ENCODE measurements around the gene ANKDD1B.

ANKDD1B gene

DNA sequence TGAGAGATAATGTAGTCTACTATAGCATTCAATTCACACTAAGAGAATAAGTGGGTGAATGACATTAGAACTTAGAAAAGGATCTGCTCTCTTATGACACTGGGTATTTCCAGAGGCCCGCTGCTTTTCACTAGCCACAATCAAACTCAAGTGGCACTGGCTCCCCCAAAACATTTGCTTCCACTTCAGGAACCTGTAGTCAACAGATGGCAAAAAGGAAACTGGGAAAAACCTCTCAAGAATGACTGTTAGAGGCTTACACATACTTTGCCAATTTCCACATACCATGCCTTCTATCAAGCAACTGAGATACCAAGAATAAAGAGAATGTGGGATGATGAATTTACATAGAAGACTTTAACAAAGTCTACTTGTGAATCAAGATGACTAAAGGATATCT lies 94.8 kb downstream of the ANKDD1B start:
- no peak for DNase-seq (ENCODE audit: low read depth)

DNA sequence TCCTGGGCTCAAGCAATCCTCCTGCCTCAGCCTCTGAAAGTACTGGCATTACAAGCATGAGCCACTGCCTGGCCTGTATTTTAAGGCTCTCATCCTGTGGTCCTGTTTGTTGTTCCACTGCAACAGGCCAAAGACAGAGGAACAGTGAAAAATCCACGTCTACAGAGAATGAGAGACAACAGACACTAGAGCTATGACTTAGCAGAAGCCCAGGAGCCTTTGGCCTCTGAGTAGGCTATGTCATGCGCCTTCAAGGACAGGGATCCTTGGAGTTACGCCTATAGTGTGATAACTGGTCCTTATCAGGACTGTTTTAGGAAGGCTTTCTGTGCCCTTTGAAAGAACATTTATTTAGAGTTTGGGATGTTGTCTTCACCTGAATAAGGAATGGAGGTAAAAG lies 95.5 kb downstream of the ANKDD1B start:
- no peak for DNase-seq (ENCODE audit: low read depth)

DNA sequence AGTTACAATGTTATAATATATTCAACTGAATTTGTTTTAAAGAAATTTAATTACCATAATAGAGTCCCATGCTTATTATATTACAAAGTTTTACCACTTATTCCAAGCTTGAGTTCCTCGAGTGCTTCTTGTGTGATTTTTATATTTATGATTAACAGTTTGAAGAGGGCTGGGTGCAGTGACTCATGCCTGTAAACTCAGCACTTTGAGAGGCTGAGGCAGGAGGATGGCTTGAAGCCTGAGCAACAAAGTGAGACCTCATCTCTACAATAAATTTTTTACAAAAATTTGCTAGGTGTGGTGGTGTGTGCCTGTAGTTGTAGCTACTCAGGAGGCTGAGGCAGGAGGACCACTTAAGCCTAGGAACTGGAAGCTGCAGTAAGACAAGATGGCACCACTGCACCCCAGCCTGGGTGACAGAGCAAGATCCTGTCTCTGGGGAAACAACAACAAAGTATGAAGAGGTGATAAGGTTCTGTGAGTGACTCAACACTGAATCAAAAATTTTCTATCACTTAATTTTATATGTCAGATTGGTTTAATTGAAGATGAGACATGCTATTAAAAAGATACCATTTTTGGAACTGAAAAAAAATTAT lies 96.8 kb downstream of the ANKDD1B start:
- no peak for DNase-seq (ENCODE audit: low read depth)

DNA sequence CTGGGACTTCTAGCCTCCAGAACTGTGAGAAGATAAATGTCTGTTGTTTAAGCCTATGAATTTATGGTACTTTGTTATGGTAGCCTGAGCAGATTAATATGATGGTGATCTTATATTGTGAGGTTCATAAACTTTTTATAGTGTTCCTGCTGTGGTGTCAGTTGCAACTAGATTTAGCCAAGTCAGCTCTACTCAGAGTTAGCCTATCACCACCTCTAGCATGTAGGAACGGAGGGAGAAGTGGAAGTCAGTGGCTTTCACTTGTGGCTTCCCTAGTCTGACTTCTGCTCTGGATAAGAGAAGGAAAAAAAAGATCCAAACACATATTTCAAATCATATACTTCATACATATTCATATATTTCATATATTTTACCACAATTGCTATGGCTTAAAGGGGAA lies 99.4 kb downstream of the ANKDD1B start:
- no peak for DNase-seq (ENCODE audit: low read depth)

DNA sequence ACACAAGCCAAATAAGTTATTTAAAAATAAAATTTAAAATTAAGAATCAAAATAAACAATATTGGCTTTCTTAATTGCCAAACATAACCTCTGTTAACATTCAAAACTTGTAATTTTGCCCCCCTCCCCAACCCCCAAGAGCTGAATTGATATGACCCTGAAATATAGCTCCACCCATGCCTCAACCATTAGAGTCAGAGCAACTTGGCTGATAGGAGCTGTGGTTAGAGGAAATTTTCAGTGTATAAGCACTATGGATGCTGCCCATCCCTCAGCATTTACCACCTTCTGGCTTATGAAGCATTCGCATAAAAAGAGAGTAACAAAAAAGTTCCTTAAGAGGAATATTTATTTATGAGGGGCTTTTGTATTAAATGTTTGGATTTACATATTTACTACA lies 99.9 kb downstream of the ANKDD1B start:
- DNase-seq (ENCODE audit: low read depth): no peak

DNA sequence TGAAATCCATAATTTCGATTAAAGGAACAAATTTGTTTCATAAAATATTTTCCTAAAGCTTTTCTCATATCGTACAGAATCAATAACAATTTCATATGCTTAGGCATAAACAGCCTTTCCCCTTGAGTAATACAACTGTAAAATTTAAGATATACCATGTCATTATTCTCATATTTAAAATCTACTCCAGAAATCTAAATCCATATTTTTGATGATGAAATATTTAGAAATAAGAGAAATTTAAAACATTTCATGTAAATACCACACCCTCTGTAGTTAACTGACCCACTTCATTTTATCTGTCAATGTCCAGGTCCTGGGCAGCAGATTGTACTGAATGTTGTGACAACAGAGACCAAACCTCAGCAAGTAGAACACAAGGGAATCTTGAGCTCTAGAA lies 100.8 kb downstream of the ANKDD1B start:
- no peak for DNase-seq (ENCODE audit: low read depth)

DNA sequence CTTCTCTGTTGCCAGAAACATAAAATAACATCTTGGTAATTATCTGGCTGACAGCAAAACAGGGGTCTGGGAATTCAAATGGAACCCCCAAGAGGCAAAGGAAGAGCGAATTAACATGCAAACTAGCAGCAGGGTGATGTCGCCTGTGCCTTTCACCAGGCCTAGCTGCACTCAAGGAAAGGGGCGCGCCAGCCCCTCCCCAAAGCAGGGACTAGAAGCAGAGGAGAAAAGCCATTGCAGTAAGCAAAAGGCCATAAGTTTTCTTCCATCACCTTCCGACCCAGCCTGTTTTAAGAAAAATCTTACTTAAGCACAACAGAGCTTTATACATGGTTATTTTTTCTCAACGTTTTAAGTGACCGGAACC lies 105.4 kb downstream of the ANKDD1B start:
- no peak for DNase-seq (ENCODE audit: low read depth)

DNA sequence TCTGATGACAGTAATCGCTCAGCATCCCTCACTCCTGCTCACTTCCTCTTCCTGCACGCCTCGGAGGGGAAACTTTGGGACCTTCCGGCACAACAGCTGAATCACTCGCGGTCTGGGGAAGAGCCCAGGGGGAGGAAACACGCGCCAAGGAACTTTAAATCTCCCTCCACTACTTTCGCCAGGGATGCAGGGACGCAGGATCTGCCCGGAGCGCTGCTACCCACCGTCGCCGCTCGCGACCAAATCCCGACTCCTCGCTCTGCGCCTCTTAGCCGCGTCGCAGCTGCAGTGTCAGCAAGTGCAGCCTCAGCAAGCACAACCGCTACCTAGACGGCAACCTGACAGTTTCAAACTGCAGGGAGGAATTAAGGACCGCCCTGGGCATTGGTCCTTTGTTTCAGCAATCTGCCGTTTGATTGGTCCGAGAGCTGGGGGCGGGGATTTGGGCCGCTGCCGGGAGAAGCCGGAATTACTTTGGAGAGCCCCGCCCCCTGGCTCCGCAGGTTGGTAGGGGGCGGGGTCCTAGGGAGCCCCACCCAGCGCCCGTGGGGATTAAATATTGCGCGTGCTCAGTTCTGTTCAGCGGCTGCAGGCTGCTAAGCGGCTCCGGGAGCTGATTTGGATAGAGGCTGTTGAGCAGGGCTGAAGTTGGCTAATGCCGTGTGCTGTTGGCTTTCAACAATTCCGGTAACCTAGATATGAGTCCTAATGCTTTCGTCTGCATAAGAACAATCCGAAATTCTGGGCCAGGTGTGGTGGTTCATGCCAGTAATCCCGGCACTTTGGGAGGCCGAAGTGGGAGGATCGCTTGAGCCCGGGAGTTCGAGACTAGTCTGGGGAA lies 106.0 kb downstream of the ANKDD1B start, which contains the start of gene POC5:
Gene POC5 (minus strand): TSS at position 356 of the 841 bp plus-strand sequence. CDS start 4,500 bp downstream, outside the sequence.
- peak; percentile 81 for DNase-seq (ENCODE audit: low read depth)

DNA sequence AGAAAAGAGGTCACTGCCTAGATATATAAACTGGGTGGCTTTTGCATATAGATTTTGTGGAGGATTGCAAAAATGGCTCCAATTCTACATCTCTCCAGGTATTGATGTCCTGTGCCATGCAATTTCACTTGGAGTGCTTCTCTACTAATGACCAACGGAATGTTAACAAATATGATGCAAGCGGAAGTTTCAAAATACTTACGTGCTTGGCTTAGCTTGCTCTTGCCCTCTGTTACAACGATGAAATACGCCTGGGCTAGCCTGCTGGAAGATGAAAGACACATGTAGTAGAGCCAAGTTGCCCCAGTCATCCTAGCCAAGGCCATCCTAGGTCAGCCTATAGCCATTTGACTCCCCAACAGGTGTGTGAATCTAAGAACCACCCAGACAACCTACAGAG lies 109.6 kb downstream of the ANKDD1B start:
- DNase-seq (ENCODE audit: low read depth): no peak

Data from CMK (cell line).